ENCODE measurements around the gene SPATA31D1. TPM values are rescaled to one million over a fixed set of nuclear protein-coding genes. Genes with fewer than 3 reads are reported as not detected.

SPATA31D1 gene
- total and polyA plus RNA-seq, 4 donors, result not detected

GRCh38 chr9:81986051-81986450, 2.5 kb upstream of the SPATA31D1 start:
- 91% methylated on average over 1 of the region's 1 CpG for WGBS

GRCh38 chr9:81989700-81990099, 1.1 kb downstream of the SPATA31D1 start:
- Histone ChIP-seq H3K4me3 (ENCODE audit: low read depth in 1 of 3, low read length in 3 of 3) (no peak overlapping the region), H3K9ac (ENCODE audit: low read depth in 1 of 2, low read length in 2 of 2) (no peak overlapping the region), H3K36me3 (ENCODE audit: control insufficient read depth in 4 of 4, insufficient read depth in 3 of 4, low read depth in 1 of 4, low read length in 3 of 4) (no peaks in the 10 kb centered on the region), H3K4me1 (ENCODE audit: control insufficient read depth in 4 of 4, insufficient read depth in 4 of 4, low read length in 3 of 4) (no peaks in the 10 kb centered on the region), H3K27ac (ENCODE audit: low read depth in 1 of 2, low read length in 2 of 2) (no peak overlapping the region), H3K9me3 (ENCODE audit: control insufficient read depth in 4 of 4, low read length in 3 of 4) (no peaks in the 10 kb centered on the region), H3K27me3 (ENCODE audit: control insufficient read depth in 4 of 4, insufficient read depth in 4 of 4, low read length in 3 of 4) (no peaks in the 10 kb centered on the region)
- 97% methylated on average over 1 of the region's 1 CpG for WGBS
- TF ChIP-seq RAD21 (IDR thresholded peaks at IDR 0.05), result no peak
- no peak for TF ChIP-seq ATF3 (IDR thresholded peaks at IDR 0.05)
- no peak for TF ChIP-seq CTCF (IDR thresholded peaks at IDR 0.05; ENCODE audit: low read depth, low read length, missing input control)
- TF ChIP-seq TAF1 (conservative IDR thresholded peaks at IDR 0.05), result no peak
- no peak for TF ChIP-seq FOXA1 (IDR thresholded peaks at IDR 0.05)
- no peak for TF ChIP-seq REST (IDR thresholded peaks at IDR 0.05)
- TF ChIP-seq RXRA (IDR thresholded peaks at IDR 0.05), result no peak
- TF ChIP-seq SP1 (IDR thresholded peaks at IDR 0.05), result no peak
- no peak for TF ChIP-seq MAX (IDR thresholded peaks at IDR 0.05)
- TF ChIP-seq EGR1 (IDR thresholded peaks at IDR 0.05; ENCODE audit: low read depth in 2 of 2), result no peak
- TF ChIP-seq JUND (IDR thresholded peaks at IDR 0.05), result no peak
- no peak for TF ChIP-seq NR2F2 (IDR thresholded peaks at IDR 0.05)
- TF ChIP-seq YY1 (IDR thresholded peaks at IDR 0.05), result no peak
- no peak for TF ChIP-seq HNF4A (conservative IDR thresholded peaks at IDR 0.05)
- no peak for TF ChIP-seq FOXA2 (IDR thresholded peaks at IDR 0.05)
- no peak for TF ChIP-seq HNF4G (IDR thresholded peaks at IDR 0.05)
- TF ChIP-seq ZBTB33 (IDR thresholded peaks at IDR 0.05), result no peak
- TF ChIP-seq GABPA (IDR thresholded peaks at IDR 0.05 in 1 of 2, conservative IDR thresholded peaks at IDR 0.05 in 1 of 2), result no peak
- DNase-seq (ENCODE audit: low spot score), result no peak

More at GRCh38 chr9:81986051-81986450, 2.5 kb upstream of the SPATA31D1 start:
- no peak overlapping the region for H3K4me3 ChIP-seq (ENCODE audit: low read depth in 1 of 3, low read length in 3 of 3)
- H3K27me3 ChIP-seq (ENCODE audit: control insufficient read depth in 4 of 4, insufficient read depth in 4 of 4, low read length in 3 of 4), result no peaks in the 10 kb centered on the region
- TF ChIP-seq MAX (IDR thresholded peaks at IDR 0.05) (no peak), TAF1 (conservative IDR thresholded peaks at IDR 0.05) (no peak), NR2F2 (IDR thresholded peaks at IDR 0.05) (no peak), GABPA (IDR thresholded peaks at IDR 0.05 in 1 of 2, conservative IDR thresholded peaks at IDR 0.05 in 1 of 2) (no peak), SP1 (IDR thresholded peaks at IDR 0.05) (no peak), RXRA (IDR thresholded peaks at IDR 0.05) (no peak), HNF4G (IDR thresholded peaks at IDR 0.05) (no peak)
- no peak overlapping the region for H3K9ac ChIP-seq (ENCODE audit: low read depth in 1 of 2, low read length in 2 of 2)
- H3K27ac ChIP-seq (ENCODE audit: low read depth in 1 of 2, low read length in 2 of 2), result no peak overlapping the region
- no peaks in the 10 kb centered on the region for H3K4me1 ChIP-seq (ENCODE audit: control insufficient read depth in 4 of 4, insufficient read depth in 4 of 4, low read length in 3 of 4)
- no peak for DNase-seq (ENCODE audit: low spot score)
- H3K36me3 ChIP-seq (ENCODE audit: control insufficient read depth in 4 of 4, insufficient read depth in 3 of 4, low read depth in 1 of 4, low read length in 3 of 4), result no peaks in the 10 kb centered on the region
- no peaks in the 10 kb centered on the region for H3K9me3 ChIP-seq (ENCODE audit: control insufficient read depth in 4 of 4, low read length in 3 of 4)
